Hematopoietic multipotent progenitor cell (in vitro differentiated cells): ENCODE results near the gene FLT3LG. TPM values are rescaled to one million over a fixed set of nuclear protein-coding genes. Genes with fewer than 3 reads are reported as not detected.

Source experiments
- DNase-seq, 3 donors: peaks; one replicate each; pipeline ENCODE4 v3.0.0-alpha.2; 2011 to 2015; ENCODE audit warnings: low read depth in 2 of 3, low spot score in 2 of 3
- small RNA-seq: library from RNA; depleted of rRNA; stranded (forward); fragments of <200 nt; gene quantifications from one replicate; pipeline ENCODE3, GENCODE V24; 2012
- total RNA-seq: library from RNA; depleted of rRNA; stranded (reverse); fragments of >200 nt; gene quantifications from one replicate; pipeline ENCODE4 v1.2.3, GENCODE V29; 2012

Gene FLT3LG
- total RNA-seq, 1 donor, result 3.8 TPM

DNA sequence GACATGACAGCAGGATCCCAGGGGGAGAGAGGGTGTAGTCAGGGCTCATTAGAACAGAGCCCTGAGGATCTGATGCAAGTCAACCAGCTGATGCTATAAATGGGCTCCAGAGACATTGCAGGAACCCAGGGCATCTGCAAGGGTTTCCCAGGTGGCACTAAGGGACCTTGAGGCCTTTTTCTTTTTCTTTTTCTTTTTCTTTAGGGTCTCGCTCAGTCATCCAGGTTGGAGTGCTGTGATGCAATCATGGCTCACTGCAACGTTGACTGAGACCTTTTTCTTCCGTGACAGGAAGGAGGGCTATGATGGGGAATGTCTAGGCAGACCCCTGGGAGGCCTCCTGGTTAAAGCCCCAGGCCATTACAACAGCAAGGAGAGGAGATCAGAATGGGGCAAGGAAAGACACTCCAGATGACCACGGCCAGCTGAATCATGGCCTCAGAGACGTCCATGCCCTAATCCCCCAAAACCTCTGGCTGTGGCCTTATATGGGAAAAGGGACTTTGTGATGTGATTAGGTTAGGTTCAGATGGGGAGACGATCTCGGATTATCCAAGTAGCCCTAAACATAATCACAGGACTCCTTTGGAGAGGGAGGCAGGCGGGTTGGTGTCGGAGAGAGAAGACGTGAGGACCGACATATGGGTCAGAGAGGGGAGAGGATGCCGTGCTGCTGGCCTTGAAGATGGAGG is 33.9 kb downstream of the FLT3LG start:
- DNase-seq, result no peak

DNA sequence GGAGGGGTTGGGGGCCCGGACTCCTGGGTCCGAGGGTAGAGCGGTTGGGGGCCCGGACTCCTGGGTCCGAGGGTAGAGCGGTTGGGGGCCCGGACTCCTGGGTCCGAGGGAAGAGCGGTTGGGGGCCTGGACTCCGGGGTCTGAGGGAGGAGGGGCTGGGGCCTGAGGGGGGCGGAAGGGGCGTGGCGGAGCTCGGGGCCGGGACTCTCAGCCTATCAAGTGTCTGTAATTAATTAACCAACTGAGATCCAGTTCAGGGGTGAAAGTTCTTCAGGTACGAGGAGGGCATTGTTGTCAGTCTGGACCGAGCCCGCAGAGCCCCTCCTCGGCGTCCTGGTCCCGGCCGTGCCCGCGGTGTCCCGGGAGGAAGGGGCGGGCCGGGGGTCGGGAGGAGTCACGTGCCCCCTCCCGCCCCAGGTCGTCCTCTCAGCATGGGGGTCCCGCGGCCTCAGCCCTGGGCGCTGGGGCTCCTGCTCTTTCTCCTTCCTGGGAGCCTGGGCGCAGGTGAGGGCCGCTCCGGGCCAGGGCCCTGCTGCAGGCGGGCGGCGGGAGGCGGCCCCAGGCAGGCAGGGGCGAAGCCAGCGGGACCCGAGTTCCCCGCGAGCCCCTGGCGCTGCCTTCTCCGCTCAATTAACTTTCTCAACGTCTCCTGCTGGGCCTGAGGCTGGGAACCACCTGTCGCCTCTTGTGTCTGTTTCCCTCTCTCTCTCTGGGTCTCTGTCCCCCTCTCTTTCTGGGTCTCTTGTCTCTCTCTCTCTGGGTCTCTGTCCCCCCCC is 39.1 kb downstream of the FLT3LG start:
- DNase-seq, result no peak

DNA sequence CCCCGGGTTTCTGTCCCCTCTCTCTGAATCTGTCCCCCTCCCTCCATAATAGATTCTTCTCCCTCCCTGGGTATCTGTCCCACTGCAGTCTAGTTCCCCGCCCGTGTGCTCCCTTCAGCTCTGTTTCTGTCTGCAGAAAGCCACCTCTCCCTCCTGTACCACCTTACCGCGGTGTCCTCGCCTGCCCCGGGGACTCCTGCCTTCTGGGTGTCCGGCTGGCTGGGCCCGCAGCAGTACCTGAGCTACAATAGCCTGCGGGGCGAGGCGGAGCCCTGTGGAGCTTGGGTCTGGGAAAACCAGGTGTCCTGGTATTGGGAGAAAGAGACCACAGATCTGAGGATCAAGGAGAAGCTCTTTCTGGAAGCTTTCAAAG is 39.7 kb downstream of the FLT3LG start:
- DNase-seq, result no peak

DNA sequence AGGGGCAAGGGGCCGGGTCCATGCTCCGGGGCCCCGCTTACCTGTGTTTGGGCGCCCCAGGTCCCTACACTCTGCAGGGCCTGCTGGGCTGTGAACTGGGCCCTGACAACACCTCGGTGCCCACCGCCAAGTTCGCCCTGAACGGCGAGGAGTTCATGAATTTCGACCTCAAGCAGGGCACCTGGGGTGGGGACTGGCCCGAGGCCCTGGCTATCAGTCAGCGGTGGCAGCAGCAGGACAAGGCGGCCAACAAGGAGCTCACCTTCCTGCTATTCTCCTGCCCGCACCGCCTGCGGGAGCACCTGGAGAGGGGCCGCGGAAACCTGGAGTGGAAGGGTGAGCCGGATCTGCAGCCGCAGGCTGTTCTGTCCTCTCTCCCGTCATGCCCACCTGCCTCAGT is 40.1 kb downstream of the FLT3LG start:
- DNase-seq, result no peak

DNA sequence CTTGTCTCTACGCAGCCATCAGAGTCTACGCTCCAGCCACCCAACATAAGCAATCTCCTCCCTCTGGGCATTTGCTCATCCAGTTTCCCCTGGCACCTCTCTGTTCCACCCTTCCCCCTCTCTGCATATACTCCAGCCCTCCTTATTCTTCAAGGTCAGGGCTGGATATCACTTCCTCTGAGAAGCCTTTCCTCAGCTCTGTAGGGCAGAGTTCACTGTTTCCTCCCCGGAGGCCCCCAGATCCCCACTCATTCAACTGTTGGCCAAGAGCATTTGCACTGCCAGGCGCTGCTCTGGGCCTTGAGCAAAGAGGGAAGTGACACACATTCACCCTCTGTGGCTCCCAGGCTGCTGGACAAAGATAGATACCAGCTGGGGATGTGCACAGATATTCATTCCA is 41.8 kb downstream of the FLT3LG start:
- DNase-seq, result peak in 1 of 3 donors; percentile 68

DNA sequence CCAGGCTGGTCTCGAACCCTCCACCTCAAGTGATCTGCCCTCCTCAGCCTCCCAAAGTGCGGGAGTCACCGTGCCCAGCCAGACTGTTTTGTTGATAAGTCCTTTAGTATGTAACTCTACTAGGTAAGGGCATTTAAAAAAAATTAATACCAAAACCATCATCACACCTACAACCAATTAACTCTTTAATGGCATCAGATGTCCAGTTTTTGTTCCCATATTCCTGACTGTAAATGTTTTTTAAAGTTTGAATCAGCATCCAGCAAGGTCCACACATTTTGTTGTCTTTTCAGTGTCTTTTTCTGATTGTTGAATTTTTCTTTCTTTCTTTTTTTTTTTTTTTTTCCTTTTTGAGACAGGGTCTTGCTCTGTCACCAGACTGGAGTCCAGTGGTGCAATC is 44.0 kb downstream of the FLT3LG start:
- no peak for DNase-seq

DNA sequence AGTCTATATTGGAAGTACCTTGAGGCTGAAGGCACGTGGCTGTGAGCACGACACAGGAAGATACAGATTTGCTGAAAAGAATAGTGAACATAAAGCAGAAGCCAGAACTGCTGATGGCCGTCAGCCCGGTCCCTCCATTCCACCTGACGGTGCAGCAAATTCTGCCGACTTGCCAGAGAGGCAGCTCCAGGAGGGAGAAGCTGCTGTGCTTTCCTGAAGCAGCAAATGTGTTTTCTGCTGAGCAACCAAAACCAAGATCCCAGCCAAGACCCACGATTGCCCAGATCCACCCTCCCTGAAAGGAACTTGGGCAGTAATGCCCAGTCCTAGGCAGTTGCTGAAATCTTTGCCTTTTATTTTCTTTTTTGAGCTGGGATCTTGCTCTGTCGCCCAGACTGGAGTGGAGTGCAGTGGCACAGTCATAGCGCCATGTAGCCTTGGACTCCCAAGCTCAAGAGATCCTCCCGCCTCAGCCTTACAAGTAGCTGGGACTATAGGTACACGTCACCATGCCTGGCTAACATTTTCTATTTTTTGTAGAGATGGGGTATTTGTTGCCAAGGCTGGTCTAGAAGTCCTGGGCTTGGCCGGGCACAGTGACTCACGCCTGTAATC is 46.8 kb downstream of the FLT3LG start:
- no peak for DNase-seq

DNA sequence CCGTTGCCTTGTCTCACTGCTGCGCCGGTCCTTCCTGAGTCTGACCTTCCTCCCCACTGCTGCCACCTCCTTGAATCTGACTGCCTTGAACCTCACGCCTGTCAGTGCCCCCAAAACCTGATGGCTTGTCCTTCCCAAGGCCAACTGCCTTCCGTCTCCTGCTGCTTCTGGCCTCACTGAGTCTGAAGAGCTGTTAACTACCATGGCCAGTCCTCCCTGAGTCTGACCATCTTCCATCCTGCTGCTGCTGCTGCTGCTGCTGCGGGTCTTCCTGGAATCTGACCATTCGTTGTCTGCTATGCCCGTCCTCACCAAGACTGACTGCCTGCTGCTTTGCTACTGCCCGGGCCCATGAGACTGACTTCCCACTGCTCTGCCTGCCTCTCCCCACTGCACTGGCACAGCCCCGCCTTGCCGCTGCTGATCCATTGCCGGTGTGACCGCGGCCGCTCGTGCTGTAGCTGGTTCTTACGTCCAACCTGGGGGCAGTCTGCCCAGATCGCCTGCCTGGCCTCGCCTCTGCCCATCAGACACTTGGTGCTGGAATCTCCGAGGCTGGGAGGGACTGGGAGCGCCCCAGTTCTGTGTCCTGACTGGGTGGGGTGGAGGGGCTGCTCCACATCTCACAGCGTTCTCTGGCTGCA is 50.9 kb downstream of the FLT3LG start:
- no peak for DNase-seq

DNA sequence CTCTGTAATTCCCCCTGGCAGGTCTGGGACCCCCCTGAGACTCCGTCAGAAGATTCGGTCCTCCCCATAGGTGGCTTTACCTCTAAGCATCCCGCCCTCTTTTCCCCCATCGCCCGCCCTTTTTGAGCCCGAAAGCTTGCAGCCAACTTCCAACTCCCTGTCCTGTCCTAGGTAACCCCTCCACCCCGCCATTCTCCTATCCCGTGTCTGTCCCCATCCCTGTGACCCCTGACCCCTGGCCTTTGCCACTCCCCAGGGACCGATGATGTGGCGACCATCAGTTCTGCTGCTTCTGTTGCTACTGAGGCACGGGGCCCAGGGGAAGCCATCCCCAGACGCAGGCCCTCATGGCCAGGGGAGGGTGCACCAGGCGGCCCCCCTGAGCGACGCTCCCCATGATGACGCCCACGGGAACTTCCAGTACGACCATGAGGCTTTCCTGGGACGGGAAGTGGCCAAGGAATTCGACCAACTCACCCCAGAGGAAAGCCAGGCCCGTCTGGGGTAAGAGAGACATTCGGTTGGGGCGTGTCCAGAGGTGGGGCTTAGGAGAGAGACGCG is 54.3 kb downstream of the FLT3LG start:
- no peak for DNase-seq

DNA sequence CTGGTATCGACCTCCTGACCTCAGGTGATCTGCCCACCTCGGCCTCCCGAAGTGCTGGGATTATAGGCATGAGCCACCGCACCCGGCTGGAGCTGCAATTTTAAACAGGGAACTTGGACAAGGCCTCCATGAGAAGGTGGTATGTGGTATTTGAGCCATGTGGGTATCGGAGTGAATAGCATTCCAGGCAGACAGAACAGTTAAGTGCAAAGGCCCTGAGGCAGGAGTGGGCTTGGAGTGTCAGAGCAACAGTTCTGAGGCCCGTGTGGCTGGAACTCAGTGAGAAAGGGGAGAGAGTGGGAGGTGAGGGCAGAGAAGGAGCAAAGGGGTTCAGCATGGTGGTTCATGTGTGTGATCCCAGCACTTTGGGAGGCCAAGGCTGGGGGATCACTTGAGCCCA is 56.7 kb downstream of the FLT3LG start:
- no peak for DNase-seq

DNA sequence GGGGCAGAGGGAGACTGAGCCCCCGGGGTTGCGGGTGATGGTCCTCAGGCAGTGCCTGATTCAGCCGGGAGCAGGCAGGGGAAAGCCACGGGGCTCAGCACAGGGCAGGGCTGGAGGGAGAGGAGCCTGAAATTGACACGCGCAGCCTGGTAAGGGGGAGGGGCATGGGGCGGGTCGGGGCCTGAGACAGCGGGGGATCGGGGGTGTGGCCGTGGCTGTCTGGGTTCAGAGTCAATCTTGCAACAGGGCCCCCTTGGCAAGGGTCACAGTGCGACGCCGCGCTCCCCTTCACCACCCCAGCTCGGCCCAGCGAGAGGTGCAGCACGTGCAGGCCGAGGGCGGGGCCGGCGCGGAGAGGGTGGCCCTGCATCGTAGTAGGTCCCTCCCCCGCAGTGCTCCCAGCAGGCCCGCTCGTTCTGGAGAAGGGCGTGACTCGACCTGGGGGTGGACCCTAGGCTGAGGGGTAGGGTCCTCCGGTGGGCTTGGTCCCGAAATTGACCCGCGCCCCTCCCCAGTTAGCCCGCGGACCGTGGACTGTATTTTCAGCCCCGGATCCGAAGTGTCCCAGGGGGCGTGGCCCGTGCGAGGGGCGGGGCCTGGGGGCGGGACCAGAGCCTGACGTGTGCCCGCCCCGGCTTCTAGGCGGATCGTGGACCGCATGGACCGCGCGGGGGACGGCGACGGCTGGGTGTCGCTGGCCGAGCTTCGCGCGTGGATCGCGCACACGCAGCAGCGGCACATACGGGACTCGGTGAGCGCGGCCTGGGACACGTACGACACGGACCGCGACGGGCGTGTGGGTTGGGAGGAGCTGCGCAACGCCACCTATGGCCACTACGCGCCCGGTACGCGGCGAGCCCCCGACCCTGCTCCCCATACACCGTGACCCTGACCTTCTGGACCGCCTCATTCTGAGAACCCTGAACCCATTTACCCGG is 59.8 kb downstream of the FLT3LG start:
- DNase-seq, result peak; percentile 59 to 74 (median 68)

DNA sequence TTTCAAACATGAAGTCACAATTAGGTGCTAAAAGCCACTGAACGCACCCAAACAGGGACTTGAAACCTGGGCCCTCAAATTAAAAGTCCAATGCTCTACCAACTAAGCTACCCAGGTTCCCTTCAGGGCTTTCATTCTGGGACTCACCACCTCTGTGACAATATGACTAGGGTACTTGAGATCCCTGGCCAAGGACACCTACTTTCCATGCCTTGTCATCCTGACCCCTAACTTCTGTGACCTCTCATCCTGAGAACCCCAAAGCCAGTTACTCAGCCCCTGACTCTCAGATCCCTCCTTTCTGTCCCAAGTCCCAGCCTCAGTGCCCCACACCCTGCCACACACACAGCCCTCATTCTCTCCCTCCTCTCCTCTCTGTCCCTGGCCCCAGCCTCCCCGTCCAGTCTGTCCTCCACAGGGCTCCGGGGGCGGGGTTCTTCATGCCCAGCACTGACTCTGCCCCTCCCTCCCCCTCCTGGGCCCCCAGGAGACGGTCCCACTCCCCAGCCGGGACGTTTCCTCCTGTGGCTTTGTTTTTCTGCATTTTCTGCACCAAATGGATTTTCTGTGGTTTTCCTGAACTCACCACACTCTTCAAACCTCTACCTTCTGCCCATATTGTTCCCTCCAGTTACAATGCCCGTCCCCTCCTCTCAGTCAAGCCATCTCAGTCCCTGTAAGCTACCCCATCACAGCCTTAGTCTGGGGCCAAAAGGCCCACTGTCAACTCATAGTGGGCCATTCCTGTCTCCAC is 60.8 kb downstream of the FLT3LG start:
- DNase-seq, result peak in 1 of 3 donors; percentile 52

Small RNA genes lying within 50 kb of the gene (small RNA-seq; reads per million reads assigned to genes)
- gene COX6CP7, result not detected
- gene MIR150, result 332 reads per million, percentile 98 among the genes with 10 or more reads in this experiment
- not detected for gene SNORD32A
- gene SNORD33, result not detected
- gene SNORD34, result not detected
- gene SNORD35A, result not detected
- not detected for gene SNORD35B

Other genes starting within 250 kb of the FLT3LG start
- gene SLC6A16, start 149.0 kb upstream of the FLT3LG start, total RNA-seq, result 0.54 TPM
- 255 TPM for gene CD37, start 138.8 kb upstream of the FLT3LG start, total RNA-seq
- 0.27 TPM for gene TEAD2, start 111.8 kb upstream of the FLT3LG start, total RNA-seq
- not detected for gene DKKL1, start 110.3 kb upstream of the FLT3LG start, total RNA-seq
- gene KASH5, start 86.0 kb upstream of the FLT3LG start, total RNA-seq, result 0.27 TPM
- not detected for gene PTH2, start 50.8 kb upstream of the FLT3LG start, total RNA-seq
- not detected for gene GFY, start 48.8 kb upstream of the FLT3LG start, total RNA-seq
- not detected for gene SLC17A7, start 32.7 kb upstream of the FLT3LG start, total RNA-seq
- gene PIH1D1, start 22.4 kb upstream of the FLT3LG start, total RNA-seq, result 115 TPM
- gene ALDH16A1, start 21.0 kb upstream of the FLT3LG start, total RNA-seq, result 94.0 TPM
- gene RPL13A, start 13.4 kb downstream of the FLT3LG start, total RNA-seq, result 5,678 TPM
- gene RPS11, start 22.2 kb downstream of the FLT3LG start, total RNA-seq, result 7,657 TPM
- 26.9 TPM for gene FCGRT, start 38.4 kb downstream of the FLT3LG start, total RNA-seq
- gene RCN3, start 53.8 kb downstream of the FLT3LG start, total RNA-seq, result 1.1 TPM
- gene NOSIP, start 106.3 kb downstream of the FLT3LG start, total RNA-seq, result 114 TPM
- gene PRRG2, start 107.1 kb downstream of the FLT3LG start, total RNA-seq, result 2.7 TPM
- 8.1 TPM for gene PRR12, start 117.0 kb downstream of the FLT3LG start, total RNA-seq
- 7.5 TPM for gene RRAS, start 165.9 kb downstream of the FLT3LG start, total RNA-seq
- gene SCAF1, start 168.0 kb downstream of the FLT3LG start, total RNA-seq, result 18.6 TPM
- gene IRF3, start 191.6 kb downstream of the FLT3LG start, total RNA-seq, result 86.7 TPM
- 8.1 TPM for gene BCL2L12, start 191.7 kb downstream of the FLT3LG start, total RNA-seq
- gene PRMT1, start 203.1 kb downstream of the FLT3LG start, total RNA-seq, result 455 TPM
- 1.9 TPM for gene ADM5, start 215.4 kb downstream of the FLT3LG start, total RNA-seq
- 0.54 TPM for gene CPT1C, start 216.9 kb downstream of the FLT3LG start, total RNA-seq